ENCODE measurements around the gene ST8SIA5.
A peak's percentile ranks its signal among the peaks of the same experiment; 100 is the strongest.

Gene ST8SIA5

DNA sequence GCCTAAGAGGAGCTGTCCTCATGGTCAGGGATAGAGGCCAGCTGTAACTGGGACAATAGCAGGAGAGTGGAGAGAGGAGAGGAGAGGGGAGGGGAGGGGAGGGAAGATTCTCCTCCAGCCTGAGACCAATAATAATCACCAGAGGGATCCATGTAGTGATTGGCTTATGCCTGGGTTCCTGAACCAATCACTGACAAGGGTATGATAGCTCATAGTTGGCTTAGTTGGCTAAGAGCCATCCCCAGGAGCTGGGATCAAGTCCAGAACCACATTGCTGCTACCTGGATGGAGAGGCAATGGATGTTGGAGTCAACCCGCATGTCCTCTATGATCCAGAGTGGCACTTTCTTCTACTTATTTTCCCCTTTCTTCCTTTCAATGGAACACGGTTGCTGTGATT, 7.7 kb upstream of the ST8SIA5 start:
- no peaks in the 10 kb centered on the region for H3K4me1 ChIP-seq (ENCODE audit: control insufficient read depth, insufficient read depth, low read length)
- H3K9ac ChIP-seq (ENCODE audit: low read length) = no peak overlapping the region
- H3K27me3 ChIP-seq (replicated peaks; ENCODE audit: control insufficient read depth, insufficient read depth, low read length) = peaks cover 63% of the 10 kb centered on the region
- no peaks in the 10 kb centered on the region for H3K36me3 ChIP-seq (ENCODE audit: control insufficient read depth, insufficient read depth, low read length, severe bottlenecking)
- H3K9me3 ChIP-seq (ENCODE audit: control insufficient read depth, low read length) = no peaks in the 10 kb centered on the region
- no peak overlapping the region for H3K4me3 ChIP-seq (ENCODE audit: low read length)
- DNase-seq (ENCODE audit: low read depth) = no peak

- Histone ChIP-seq H3K27me3 (replicated peaks; ENCODE audit: control insufficient read depth, insufficient read depth, low read length) (peaks cover 63% of the 10 kb centered on the region), H3K36me3 (ENCODE audit: control insufficient read depth, insufficient read depth, low read length, severe bottlenecking) (no peaks in the 10 kb centered on the region), H3K4me3 (ENCODE audit: low read length) (no peak overlapping the region), H3K9ac (ENCODE audit: low read length) (no peak overlapping the region), H3K4me1 (ENCODE audit: control insufficient read depth, insufficient read depth, low read length) (peaks cover 6% of the 10 kb centered on the region), H3K9me3 (ENCODE audit: control insufficient read depth, low read length) (no peaks in the 10 kb centered on the region)
- no peak for DNase-seq (ENCODE audit: low read depth)
Measured at GRCh38 chr18:46761059-46761769, 4.4 kb upstream of the ST8SIA5 start.

GRCh38 chr18:46759890-46760289, 3.0 kb upstream of the ST8SIA5 start:
- Histone ChIP-seq H3K9ac (ENCODE audit: low read length) (no peak overlapping the region), H3K4me3 (ENCODE audit: low read length) (no peak overlapping the region), H3K9me3 (ENCODE audit: control insufficient read depth, low read length) (no peaks in the 10 kb centered on the region), H3K4me1 (ENCODE audit: control insufficient read depth, insufficient read depth, low read length) (peaks cover 11% of the 10 kb centered on the region), H3K27me3 (replicated peaks; ENCODE audit: control insufficient read depth, insufficient read depth, low read length) (peaks cover 52% of the 10 kb centered on the region), H3K36me3 (ENCODE audit: control insufficient read depth, insufficient read depth, low read length, severe bottlenecking) (no peaks in the 10 kb centered on the region)
- DNase-seq (ENCODE audit: low read depth) = no peak

DNA sequence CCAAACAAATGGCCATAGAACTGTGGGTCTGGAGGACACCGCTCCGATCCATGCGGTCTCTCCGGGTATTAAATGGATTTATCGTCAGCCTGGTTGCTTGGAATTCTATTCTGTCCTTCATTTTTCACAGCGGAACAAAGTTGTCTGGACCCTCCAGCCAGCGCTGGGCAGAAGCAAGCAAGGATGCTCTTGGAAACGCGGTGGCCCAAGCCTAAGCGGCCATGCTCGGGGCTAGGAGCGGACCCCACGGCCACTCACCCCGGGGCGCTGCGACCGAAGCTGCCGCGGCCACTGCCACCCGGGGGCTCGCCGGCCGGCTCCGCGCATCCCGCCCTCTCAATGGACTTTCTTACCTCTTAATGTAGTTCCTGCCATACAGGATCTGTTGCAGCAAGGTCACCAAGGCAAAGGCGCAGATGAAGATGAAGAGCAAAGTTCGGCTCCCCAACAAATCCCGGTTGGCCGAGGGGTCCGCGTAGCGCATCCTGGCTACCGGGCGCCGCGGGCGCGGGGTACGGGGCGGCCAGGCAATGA, 761 bp downstream of the ST8SIA5 start:
- H3K9me3 ChIP-seq (ENCODE audit: control insufficient read depth, low read length) = peaks cover 3% of the 10 kb centered on the region
- H3K27me3 ChIP-seq (replicated peaks; ENCODE audit: control insufficient read depth, insufficient read depth, low read length) = peaks cover 39% of the 10 kb centered on the region
- DNase-seq (ENCODE audit: low read depth) = no peak
- no peaks in the 10 kb centered on the region for H3K36me3 ChIP-seq (ENCODE audit: control insufficient read depth, insufficient read depth, low read length, severe bottlenecking)
- H3K4me3 ChIP-seq (ENCODE audit: low read length) = peak overlapping the region; percentile 63
- peaks cover 11% of the 10 kb centered on the region for H3K4me1 ChIP-seq (ENCODE audit: control insufficient read depth, insufficient read depth, low read length)
- H3K9ac ChIP-seq (ENCODE audit: low read length) = no peak overlapping the region

- no peak for DNase-seq (ENCODE audit: low read depth)
- Histone ChIP-seq H3K4me3 (ENCODE audit: low read length) (no peak overlapping the region), H3K4me1 (ENCODE audit: control insufficient read depth, insufficient read depth, low read length) (peaks cover 11% of the 10 kb centered on the region), H3K9me3 (ENCODE audit: control insufficient read depth, low read length) (peaks cover 3% of the 10 kb centered on the region), H3K36me3 (ENCODE audit: control insufficient read depth, insufficient read depth, low read length, severe bottlenecking) (no peaks in the 10 kb centered on the region), H3K9ac (ENCODE audit: low read length) (no peak overlapping the region), H3K27me3 (replicated peaks; ENCODE audit: control insufficient read depth, insufficient read depth, low read length) (peaks cover 39% of the 10 kb centered on the region)
Measured at GRCh38 chr18:46755315-46756024, 1.4 kb downstream of the ST8SIA5 start.

DNA sequence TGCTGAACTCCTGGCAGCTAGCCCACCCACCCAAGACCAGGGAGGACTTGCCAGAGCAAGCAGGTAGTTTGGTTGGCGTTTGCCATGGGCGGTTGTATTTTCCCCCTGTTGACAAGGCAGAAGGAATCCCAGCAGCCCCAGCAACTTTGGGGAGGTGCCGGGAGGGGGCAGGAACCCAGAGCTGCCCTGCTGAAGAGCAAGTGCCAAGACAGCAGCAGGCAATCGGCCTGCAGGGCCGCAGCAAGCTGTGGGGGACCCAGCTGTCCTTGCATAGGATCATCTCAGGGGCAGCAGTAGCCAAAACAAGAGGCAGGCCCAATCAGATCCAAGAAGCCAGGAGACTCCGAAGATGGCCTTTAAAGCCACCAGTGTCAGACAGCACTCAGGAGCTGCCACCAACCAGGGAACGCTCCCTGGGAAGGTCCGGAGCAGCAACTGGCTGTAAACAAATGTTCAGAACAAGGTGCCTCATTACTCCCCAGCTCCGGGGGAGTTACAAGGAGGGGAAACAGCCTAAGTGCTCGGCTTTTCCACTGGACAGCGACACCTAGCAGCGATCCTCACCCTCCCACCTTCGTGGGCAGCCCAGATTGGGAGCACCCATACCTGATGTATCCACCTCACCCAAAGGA, 2.1 kb downstream of the ST8SIA5 start:
- peaks cover 3% of the 10 kb centered on the region for H3K9me3 ChIP-seq (ENCODE audit: control insufficient read depth, low read length)
- H3K27me3 ChIP-seq (replicated peaks; ENCODE audit: control insufficient read depth, insufficient read depth, low read length) = peaks cover 33% of the 10 kb centered on the region
- no peak overlapping the region for H3K4me3 ChIP-seq (ENCODE audit: low read length)
- peaks cover 11% of the 10 kb centered on the region for H3K4me1 ChIP-seq (ENCODE audit: control insufficient read depth, insufficient read depth, low read length)
- no peak overlapping the region for H3K9ac ChIP-seq (ENCODE audit: low read length)
- no peak for DNase-seq (ENCODE audit: low read depth)
- H3K36me3 ChIP-seq (ENCODE audit: control insufficient read depth, insufficient read depth, low read length, severe bottlenecking) = no peaks in the 10 kb centered on the region

DNA sequence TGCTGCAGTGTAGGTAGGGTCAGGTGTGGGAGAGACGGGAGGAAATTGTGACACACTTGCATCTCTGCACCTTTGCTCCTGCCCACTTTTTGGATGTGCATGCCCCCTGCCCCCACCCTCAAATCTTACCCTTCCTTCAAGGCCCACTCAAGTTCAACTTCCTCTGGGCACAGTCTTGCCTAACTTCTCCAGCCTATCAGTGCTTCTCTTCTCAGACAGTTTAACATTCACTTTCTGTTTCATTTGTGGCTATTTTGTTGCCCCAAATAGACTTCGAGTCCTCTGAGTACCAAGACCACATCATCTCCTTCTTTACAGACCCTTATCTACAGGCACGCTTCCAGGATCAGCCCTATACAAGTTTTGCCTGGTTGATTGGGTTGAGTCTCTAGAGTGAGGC, 2.7 kb downstream of the ST8SIA5 start:
- no peak for DNase-seq (ENCODE audit: low read depth)
- Histone ChIP-seq H3K36me3 (ENCODE audit: control insufficient read depth, insufficient read depth, low read length, severe bottlenecking) (no peaks in the 10 kb centered on the region), H3K9ac (ENCODE audit: low read length) (no peak overlapping the region), H3K27me3 (replicated peaks; ENCODE audit: control insufficient read depth, insufficient read depth, low read length) (peaks cover 27% of the 10 kb centered on the region), H3K4me1 (ENCODE audit: control insufficient read depth, insufficient read depth, low read length) (peaks cover 11% of the 10 kb centered on the region), H3K4me3 (ENCODE audit: low read length) (no peak overlapping the region), H3K9me3 (ENCODE audit: control insufficient read depth, low read length) (peaks cover 3% of the 10 kb centered on the region)

DNA sequence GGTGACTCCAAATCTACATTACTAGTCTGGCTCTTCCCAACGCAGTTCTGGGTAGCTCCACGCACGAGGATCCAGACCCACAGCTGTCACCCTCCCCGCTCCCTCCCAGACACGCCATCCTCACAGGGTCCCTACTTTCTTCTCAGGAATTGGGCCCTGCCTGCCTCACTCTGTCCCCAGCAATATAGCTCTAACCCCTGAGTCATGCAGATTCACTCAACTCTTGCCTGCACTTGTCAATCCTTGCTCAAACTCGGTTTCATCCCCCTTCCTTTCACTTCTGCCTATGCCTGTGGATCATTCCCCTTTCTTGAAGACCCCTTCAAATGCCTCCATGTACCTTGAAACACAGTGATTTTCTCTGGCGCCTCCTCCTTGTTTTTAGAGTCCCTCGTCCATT, 5.0 kb downstream of the ST8SIA5 start:
- Histone ChIP-seq H3K4me3 (ENCODE audit: low read length) (no peak overlapping the region), H3K4me1 (ENCODE audit: control insufficient read depth, insufficient read depth, low read length) (peaks cover 5% of the 10 kb centered on the region), H3K36me3 (ENCODE audit: control insufficient read depth, insufficient read depth, low read length, severe bottlenecking) (no peaks in the 10 kb centered on the region), H3K9me3 (ENCODE audit: control insufficient read depth, low read length) (peaks cover 3% of the 10 kb centered on the region), H3K27me3 (replicated peaks; ENCODE audit: control insufficient read depth, insufficient read depth, low read length) (peaks cover 14% of the 10 kb centered on the region), H3K9ac (ENCODE audit: low read length) (no peak overlapping the region)
- no peak for DNase-seq (ENCODE audit: low read depth)

- no peak overlapping the region for H3K4me3 ChIP-seq (ENCODE audit: low read length)
- peaks cover 3% of the 10 kb centered on the region for H3K9me3 ChIP-seq (ENCODE audit: control insufficient read depth, low read length)
- DNase-seq (ENCODE audit: low read depth) = no peak
- H3K36me3 ChIP-seq (ENCODE audit: control insufficient read depth, insufficient read depth, low read length, severe bottlenecking) = no peaks in the 10 kb centered on the region
- H3K4me1 ChIP-seq (ENCODE audit: control insufficient read depth, insufficient read depth, low read length) = peaks cover under 1% of the 10 kb centered on the region
- H3K27me3 ChIP-seq (replicated peaks; ENCODE audit: control insufficient read depth, insufficient read depth, low read length) = peaks cover 14% of the 10 kb centered on the region
- H3K9ac ChIP-seq (ENCODE audit: low read length) = no peak overlapping the region
Measured at GRCh38 chr18:46750626-46751025, 6.2 kb downstream of the ST8SIA5 start.

DNA sequence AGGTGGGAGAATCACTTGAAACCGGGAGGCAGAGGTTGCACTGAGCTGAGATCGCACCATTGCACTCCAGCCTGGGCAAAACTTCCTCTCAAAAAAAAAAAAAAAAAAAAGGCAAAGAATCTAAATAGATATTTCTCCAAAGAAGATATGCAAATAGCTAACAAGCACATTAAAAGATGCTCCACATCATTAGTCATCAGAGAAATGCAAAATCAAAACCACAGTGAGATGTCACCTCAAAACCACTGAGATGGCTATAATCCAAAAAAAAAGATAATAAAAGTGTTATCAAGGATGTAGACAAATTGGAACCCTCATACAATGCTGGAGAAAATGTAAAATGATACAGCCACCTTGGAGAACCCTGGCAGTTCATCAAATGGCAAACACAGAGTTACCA, 8.4 kb downstream of the ST8SIA5 start:
- DNase-seq (ENCODE audit: low read depth) = no peak
- Histone ChIP-seq H3K36me3 (ENCODE audit: control insufficient read depth, insufficient read depth, low read length, severe bottlenecking) (no peaks in the 10 kb centered on the region), H3K4me1 (ENCODE audit: control insufficient read depth, insufficient read depth, low read length) (no peaks in the 10 kb centered on the region), H3K9ac (ENCODE audit: low read length) (no peak overlapping the region), H3K27me3 (replicated peaks; ENCODE audit: control insufficient read depth, insufficient read depth, low read length) (no peaks in the 10 kb centered on the region), H3K9me3 (ENCODE audit: control insufficient read depth, low read length) (no peaks in the 10 kb centered on the region), H3K4me3 (ENCODE audit: low read length) (no peak overlapping the region)

DNA sequence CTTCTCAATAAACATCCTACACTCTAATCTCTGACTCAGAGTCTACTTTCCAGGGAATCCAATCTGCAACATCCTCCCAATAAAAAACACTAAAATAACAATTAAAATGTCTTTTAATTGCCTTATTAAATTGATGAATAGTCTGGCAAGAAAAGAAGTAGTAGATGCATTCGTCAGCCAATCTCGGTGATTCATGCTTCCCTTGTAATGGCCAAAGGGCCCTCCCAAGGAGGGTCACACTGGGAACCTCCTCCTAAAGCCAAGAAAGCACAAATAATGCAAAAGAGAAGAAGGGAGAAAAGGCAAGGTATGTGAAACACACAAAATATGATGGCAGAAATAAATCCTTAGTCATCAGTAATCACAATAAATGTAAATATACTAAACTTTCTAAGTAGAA, 16.8 kb downstream of the ST8SIA5 start:
- no peaks in the 10 kb centered on the region for H3K4me1 ChIP-seq (ENCODE audit: control insufficient read depth, insufficient read depth, low read length)
- peaks cover 12% of the 10 kb centered on the region for H3K27me3 ChIP-seq (replicated peaks; ENCODE audit: control insufficient read depth, insufficient read depth, low read length)
- DNase-seq (ENCODE audit: low read depth) = no peak
- peaks cover 10% of the 10 kb centered on the region for H3K9me3 ChIP-seq (ENCODE audit: control insufficient read depth, low read length)
- no peak overlapping the region for H3K9ac ChIP-seq (ENCODE audit: low read length)
- no peak overlapping the region for H3K4me3 ChIP-seq (ENCODE audit: low read length)
- H3K36me3 ChIP-seq (ENCODE audit: control insufficient read depth, insufficient read depth, low read length, severe bottlenecking) = no peaks in the 10 kb centered on the region

All from adipocyte (in vitro differentiated cells).